HepG2 (cell line): ENCODE measurements around the gene CD58. TPM values are rescaled to one million over a fixed set of nuclear protein-coding genes. Genes with fewer than 3 reads are reported as not detected.

Experiments
- BORCS8-MEF2B ChIP-seq: sonication (generic); formaldehyde crosslinking; IDR thresholded peaks from 2 replicates; pipeline ENCODE4 v1.8.0; 2022; ENCODE audit warnings: mild to moderate bottlenecking, missing genetic modification reagents
- CCDC6 ChIP-seq: sonication (generic); formaldehyde crosslinking; IDR thresholded peaks from 2 replicates; pipeline ENCODE4 v1.8.1; 2022; ENCODE audit warnings: mild to moderate bottlenecking, missing genetic modification reagents, moderate library complexity
- ESRRA ChIP-seq: sonication (generic); formaldehyde crosslinking; IDR thresholded peaks from 2 replicates; pipeline ENCODE4 v1.5.1; 2020; ENCODE audit warnings: mild to moderate bottlenecking, low read depth, missing genetic modification reagents
- GATAD2A ChIP-seq: IDR thresholded peaks from 2 replicates; pipeline ENCODE4 v1.6.1; 2016
- KDM4B ChIP-seq: sonication (generic); formaldehyde crosslinking; IDR thresholded peaks from 2 replicates; pipeline ENCODE4 v1.4.0; 2020; ENCODE audit warnings: missing genetic modification reagents
- NKX3-1 ChIP-seq: sonication (generic); formaldehyde crosslinking; IDR thresholded peaks from 2 replicates; pipeline ENCODE4 v1.5.0; 2020; ENCODE audit warnings: missing genetic modification reagents
- RBM39 ChIP-seq: fragments of 200-400 bp; formaldehyde crosslinking; IDR thresholded peaks from one replicate; pipeline ENCODE4 v1.6.1; 2018; ENCODE audit warnings: antibody characterized with exemption, mild to moderate bottlenecking, low read depth, low read length; ENCODE audit not compliant: poor library complexity, severe bottlenecking
- SOX13 ChIP-seq, 3 experiments: fragments of 450-650 bp in 1 of 3; sonication (generic) in 1 of 3; formaldehyde crosslinking in 1 of 3; IDR thresholded peaks in 2 of 3; conservative IDR thresholded peaks in 1 of 3; 2 replicates each; pipeline versions ENCODE4 v1.5.0 to v1.6.1; 2016 to 2020; ENCODE audit warnings: antibody characterized with exemption in 1 of 3, mild to moderate bottlenecking in 1 of 3, missing compliant biosample characterization in 1 of 3, missing genetic modification reagents in 1 of 3, moderate library complexity in 1 of 3
- TRAFD1 ChIP-seq: sonication (generic); formaldehyde crosslinking; IDR thresholded peaks from 2 replicates; pipeline ENCODE4 v1.5.1; 2020; ENCODE audit warnings: missing genetic modification reagents, mild to moderate bottlenecking, borderline replicate concordance
- YY1 ChIP-seq: IDR thresholded peaks from 2 replicates; pipeline ENCODE4 v1.6.1; 2011; ENCODE audit warnings: low read length, low read depth, moderate library complexity, mild to moderate bottlenecking; ENCODE audit not compliant: insufficient read depth, insufficient replicate concordance
- ZBTB38 ChIP-seq: sonication (generic); formaldehyde crosslinking; IDR thresholded peaks from 2 replicates; pipeline ENCODE4 v1.5.1; 2020; ENCODE audit warnings: mild to moderate bottlenecking, missing genetic modification reagents
- ZBTB46 ChIP-seq: sonication (generic); formaldehyde crosslinking; IDR thresholded peaks from 2 replicates; pipeline ENCODE4 v1.4.0; 2020; ENCODE audit warnings: mild to moderate bottlenecking, missing genetic modification reagents, borderline replicate concordance
- ZFP1 ChIP-seq: IDR thresholded peaks from 2 replicates; pipeline ENCODE4 v1.6.1; 2016
- ZFP36 ChIP-seq: fragments of 150-350 bp; IDR thresholded peaks from 2 replicates; pipeline ENCODE4 v1.6.1; 2018; ENCODE audit warnings: borderline replicate concordance, low read length, low read depth; ENCODE audit not compliant: partially characterized antibody
- ZFP41 ChIP-seq: sonication (generic); formaldehyde crosslinking; IDR thresholded peaks from 2 replicates; pipeline ENCODE4 v1.4.0; 2020; ENCODE audit warnings: mild to moderate bottlenecking, missing genetic modification reagents, borderline replicate concordance
- ZNF30 ChIP-seq: sonication (generic); formaldehyde crosslinking; IDR thresholded peaks from 2 replicates; pipeline ENCODE4 v1.5.0; 2020; ENCODE audit warnings: mild to moderate bottlenecking, missing genetic modification reagents
- ZNF33A ChIP-seq: sonication (generic); formaldehyde crosslinking; IDR thresholded peaks from 2 replicates; pipeline ENCODE4 v1.5.1; 2020; ENCODE audit warnings: missing genetic modification reagents, mild to moderate bottlenecking, moderate library complexity, borderline replicate concordance
- ZNF367 ChIP-seq: sonication (generic); formaldehyde crosslinking; IDR thresholded peaks from 2 replicates; pipeline ENCODE4 v1.4.0; 2020; ENCODE audit warnings: missing genetic modification reagents, borderline replicate concordance
- ZNF597 ChIP-seq: sonication (generic); formaldehyde crosslinking; IDR thresholded peaks from 2 replicates; pipeline ENCODE4 v1.5.0; 2020; ENCODE audit warnings: missing genetic modification reagents
- ZNF629 ChIP-seq: sonication (generic); formaldehyde crosslinking; conservative IDR thresholded peaks from 2 replicates; pipeline ENCODE4 v1.5.0; 2020; ENCODE audit warnings: missing genetic modification reagents
- ZNF709 ChIP-seq: sonication (generic); formaldehyde crosslinking; IDR thresholded peaks from 2 replicates; pipeline ENCODE4 v1.5.0; 2020; ENCODE audit warnings: mild to moderate bottlenecking, missing genetic modification reagents
- ZNF766 ChIP-seq: sonication (generic); formaldehyde crosslinking; IDR thresholded peaks from 2 replicates; pipeline ENCODE4 v1.5.0; 2020; ENCODE audit warnings: missing genetic modification reagents, borderline replicate concordance
- ZNF891 ChIP-seq: sonication (generic); formaldehyde crosslinking; IDR thresholded peaks from 2 replicates; pipeline ENCODE4 v1.5.0; 2020; ENCODE audit warnings: mild to moderate bottlenecking, missing genetic modification reagents
- ZXDC ChIP-seq: sonication (generic); formaldehyde crosslinking; IDR thresholded peaks from 2 replicates; pipeline ENCODE4 v1.5.0; 2020; ENCODE audit warnings: mild to moderate bottlenecking, missing genetic modification reagents
- polyA plus RNA-seq, 8 experiments: library from polyadenylated mRNA; depleted of rRNA in 3 of 8; stranded (reverse) in 7 of 8; unstranded in 1 of 8; fragments of >200 nt; fragmentation: Illumina TruSeq in 4 of 8; extraction: Trizol in 4 of 8; gene quantifications; 2 replicates each; pipeline versions ENCODE4 v1.2.1 to v1.2.3, GENCODE V29; 2011 to 2016; ENCODE audit warnings: low read depth in 4 of 8, missing spikeins in 1 of 8, mixed read lengths in 1 of 8; ENCODE audit not compliant: insufficient read depth in 1 of 8
- total RNA-seq, 5 experiments: library from RNA; depleted of rRNA; stranded (reverse); fragments of >200 nt; fragmentation: Illumina TruSeq; extraction: Trizol; gene quantifications; 2 replicates each; pipeline ENCODE4 v1.2.3, GENCODE V29; 2016; ENCODE audit warnings: low read depth in 1 of 5

CD58 gene
- total and polyA plus RNA-seq, 2 of the 13 experiments (the other 11 are each of a cell fraction or from before 2014, with no cell fraction given) = 9.4 to 13.5 TPM

- TF ChIP-seq ZNF33A (CRISPR knock-in tag) (no peak), ZFP1 (no peak), ZBTB46 (CRISPR knock-in tag) (no peak), ESRRA (CRISPR knock-in tag) (no peak), ZNF597 (no peak), YY1 (peak; percentile 54), CCDC6 (no peak), ZNF367 (CRISPR knock-in tag) (no peak), ZNF629 (CRISPR knock-in tag) (no peak), ZNF766 (no peak), SOX13 (IDR thresholded peaks at IDR 0.05) (no peak), SOX13 (CRISPR knock-in tag; conservative IDR thresholded peaks at IDR 0.05 in 1 of 2, IDR thresholded peaks at IDR 0.05 in 1 of 2) (0 out of 4 replicates have a peak, but pooled peaks of 1 of the 2 experiments have one; percentile 39), ZFP41 (CRISPR knock-in tag) (no peak), RBM39 (no peak), NKX3-1 (no peak), BORCS8-MEF2B (no peak), TRAFD1 (no peak), KDM4B (no peak), ZBTB38 (no peak), ZFP36 (no peak), ZNF709 (CRISPR knock-in tag) (no peak), GATAD2A (peak; percentile 13; the same call in 1 of the 2 replicates), ZNF30 (CRISPR knock-in tag) (no peak), ZNF891 (CRISPR knock-in tag) (no peak), ZXDC (CRISPR knock-in tag) (no peak)
Measured at GRCh38 chr1:116496380-116496779, 74.4 kb downstream of the CD58 start (continued).
